IPS-NIHi11 (cell line): ENCODE data around the gene LMNB1.
"Not testable (repeated sequence)": the region's sequence is repeated elsewhere in the genome, so short reads cannot be mapped to it uniquely, and the experiment has no call there.

Experiments
- DNase-seq: peaks from one replicate; pipeline ENCODE4 v3.0.0; 2012; ENCODE audit warnings: mixed read lengths, low spot score

LMNB1 gene

GRCh38 chr5:126826619-126827215, 49.8 kb downstream of the LMNB1 start:
- DNase-seq, result no peak

GRCh38 chr5:126829098-126829497, 52.2 kb downstream of the LMNB1 start:
- no peak for DNase-seq

GRCh38 chr5:126830061-126830460, 53.1 kb downstream of the LMNB1 start:
- DNase-seq, result no peak

- no peak for DNase-seq
Measured at GRCh38 chr5:126831156-126831555, 54.2 kb downstream of the LMNB1 start.

GRCh38 chr5:126836778-126837177, 59.8 kb downstream of the LMNB1 start:
- DNase-seq, result no peak

- no peak for DNase-seq
Measured at GRCh38 chr5:126837242-126837641, 60.3 kb downstream of the LMNB1 start.

- DNase-seq, result no peak
Measured at GRCh38 chr5:126837906-126838539, 61.1 kb downstream of the LMNB1 start.

- DNase-seq, result not testable (repeated sequence)
Measured at GRCh38 chr5:126839407-126839806, 62.5 kb downstream of the LMNB1 start.

- not testable (repeated sequence) for DNase-seq
Measured at GRCh38 chr5:126843375-126843774, 66.4 kb downstream of the LMNB1 start.

GRCh38 chr5:126845470-126846070, 68.6 kb downstream of the LMNB1 start:
- peak; percentile 64 for DNase-seq

- DNase-seq, result no peak
Measured at GRCh38 chr5:126846344-126846743, 69.4 kb downstream of the LMNB1 start.

GRCh38 chr5:126846744-126847455, 70.0 kb downstream of the LMNB1 start:
- no peak for DNase-seq

GRCh38 chr5:126847456-126847820, 70.5 kb downstream of the LMNB1 start:
- no peak for DNase-seq

GRCh38 chr5:126847826-126848251, 70.9 kb downstream of the LMNB1 start:
- no peak for DNase-seq

- no peak for DNase-seq
Measured at GRCh38 chr5:126848253-126848652, 71.3 kb downstream of the LMNB1 start.

GRCh38 chr5:126849101-126849678, 72.3 kb downstream of the LMNB1 start:
- no peak for DNase-seq

GRCh38 chr5:126851501-126852011, 74.6 kb downstream of the LMNB1 start:
- DNase-seq, result no peak

GRCh38 chr5:126852091-126852571, 75.2 kb downstream of the LMNB1 start:
- no peak for DNase-seq

- no peak for DNase-seq
Measured at GRCh38 chr5:126852841-126853271, 75.9 kb downstream of the LMNB1 start.

GRCh38 chr5:126853541-126854307, 76.8 kb downstream of the LMNB1 start:
- not testable (repeated sequence) for DNase-seq

GRCh38 chr5:126854526-126855110, 77.7 kb downstream of the LMNB1 start:
- DNase-seq, result no peak
